ENCODE data around the gene RELN.

The RELN gene

DNA sequence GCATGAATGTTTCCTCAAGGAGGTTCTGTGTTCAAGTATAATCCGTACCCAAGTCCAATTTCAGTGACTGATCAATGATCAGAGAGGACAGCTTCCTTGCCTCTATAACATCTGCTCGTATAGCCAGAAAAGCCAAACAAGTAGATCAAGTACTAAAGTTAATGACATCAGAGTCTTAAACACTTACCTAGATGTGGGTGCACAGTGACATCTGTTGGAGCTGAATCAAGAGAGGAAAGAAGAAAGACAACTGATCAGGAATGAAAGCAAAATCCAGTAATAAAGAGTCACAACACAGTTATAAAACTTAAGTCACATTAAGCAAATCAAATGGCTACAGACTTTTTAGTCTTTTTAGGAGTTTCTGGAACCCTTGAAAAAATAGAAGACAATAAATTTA is 236.5 kb downstream of the RELN start:
- Histone ChIP-seq H3K9me3 (ENCODE audit: control insufficient read depth, low read length) (no peaks in the 10 kb centered on the region), H3K79me1 (replicated peaks; ENCODE audit: low read length, poor library complexity, severe bottlenecking) (no peaks in the 10 kb centered on the region), H4K91ac (ENCODE audit: low read length) (no peak overlapping the region), H2BK5ac (ENCODE audit: low read depth, low read length, poor library complexity, severe bottlenecking) (no peak overlapping the region), H2AFZ (ENCODE audit: low read depth, low read length) (no peak overlapping the region), H3K18ac (ENCODE audit: low read depth in 1 of 2, low read length in 2 of 2) (no peak overlapping the region), H3K9ac (ENCODE audit: low read length) (no peak overlapping the region), H2AK5ac (ENCODE audit: low read length, severe bottlenecking) (no peak overlapping the region), H3K27me3 (ENCODE audit: control insufficient read depth in 1 of 2, insufficient read depth in 1 of 2, low read length in 2 of 2) (no peaks in the 10 kb centered on the region), H3K14ac (ENCODE audit: low read length in 2 of 2) (no peak overlapping the region), H3K4me1 (ENCODE audit: control insufficient read depth, insufficient read depth, low read depth, low read length) (no peaks in the 10 kb centered on the region), H3K23ac (ENCODE audit: low read length in 2 of 2) (no peak overlapping the region), H3K4ac (ENCODE audit: low read depth in 1 of 2, low read length in 2 of 2) (no peak overlapping the region), H3K36me3 (ENCODE audit: control insufficient read depth in 1 of 2, insufficient read depth in 2 of 2, low read depth in 1 of 2, low read length in 2 of 2) (no peaks in the 10 kb centered on the region), H3K27ac (ENCODE audit: low read length, poor library complexity, severe bottlenecking) (no peak overlapping the region), H2BK15ac (ENCODE audit: low read depth, poor library complexity, severe bottlenecking) (no peak overlapping the region), H3K4me3 (ENCODE audit: insufficient read depth in 1 of 2, low read depth in 1 of 2, low read length in 2 of 2) (no peak overlapping the region), H2BK120ac (ENCODE audit: low read depth, low read length) (no peak overlapping the region), H3K4me2 (ENCODE audit: low read length, poor library complexity, severe bottlenecking) (no peak overlapping the region), H2BK12ac (ENCODE audit: low read length in 2 of 2) (no peak overlapping the region), H4K8ac (ENCODE audit: low read length) (no peak overlapping the region)
- no peak for DNase-seq
- WGBS, result 77% methylated on average over 2 of the region's 2 CpGs

DNA sequence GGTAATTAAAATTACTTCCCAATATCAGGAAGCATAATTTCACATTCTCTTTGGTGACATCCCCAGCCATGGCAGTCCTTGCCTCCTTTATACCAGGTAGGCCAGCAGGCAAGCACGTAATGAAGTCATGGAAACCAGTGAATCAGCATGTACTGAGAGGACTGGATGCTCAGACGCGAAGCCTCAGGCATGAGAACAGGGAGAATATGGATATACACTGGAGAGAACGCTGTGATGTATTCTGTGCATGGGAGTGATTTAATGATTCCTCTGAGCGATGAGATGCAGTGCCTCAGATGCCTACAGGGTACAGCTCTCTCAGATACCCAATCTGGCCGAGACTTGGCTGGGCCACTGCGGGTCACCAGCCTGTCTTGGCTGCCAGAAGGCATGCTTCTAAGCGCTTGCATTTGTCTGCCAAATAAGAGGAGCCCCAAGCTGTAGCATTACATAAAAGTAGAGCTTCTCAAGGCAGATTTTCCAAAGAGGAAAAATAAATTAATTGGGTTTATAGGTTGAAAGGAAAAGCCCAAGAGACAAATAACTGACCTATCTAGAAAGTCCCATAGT is 238.1 kb downstream of the RELN start:
- Histone ChIP-seq H2BK15ac (ENCODE audit: low read depth, poor library complexity, severe bottlenecking) (no peak overlapping the region), H3K36me3 (ENCODE audit: control insufficient read depth in 1 of 2, insufficient read depth in 2 of 2, low read depth in 1 of 2, low read length in 2 of 2) (no peaks in the 10 kb centered on the region), H2AK5ac (ENCODE audit: low read length, severe bottlenecking) (no peak overlapping the region), H3K4me3 (ENCODE audit: insufficient read depth in 1 of 2, low read depth in 1 of 2, low read length in 2 of 2) (no peak overlapping the region), H2AFZ (ENCODE audit: low read depth, low read length) (no peak overlapping the region), H3K18ac (ENCODE audit: low read depth in 1 of 2, low read length in 2 of 2) (no peak overlapping the region), H3K27me3 (ENCODE audit: control insufficient read depth in 1 of 2, insufficient read depth in 1 of 2, low read length in 2 of 2) (no peaks in the 10 kb centered on the region), H2BK12ac (ENCODE audit: low read length in 2 of 2) (no peak overlapping the region), H3K9me3 (ENCODE audit: control insufficient read depth, low read length) (no peaks in the 10 kb centered on the region), H3K79me1 (replicated peaks; ENCODE audit: low read length, poor library complexity, severe bottlenecking) (no peaks in the 10 kb centered on the region), H3K9ac (ENCODE audit: low read length) (no peak overlapping the region), H4K8ac (ENCODE audit: low read length) (no peak overlapping the region), H2BK120ac (ENCODE audit: low read depth, low read length) (no peak overlapping the region), H3K14ac (ENCODE audit: low read length in 2 of 2) (no peak overlapping the region), H3K4ac (ENCODE audit: low read depth in 1 of 2, low read length in 2 of 2) (no peak overlapping the region), H3K4me1 (ENCODE audit: control insufficient read depth, insufficient read depth, low read depth, low read length) (no peaks in the 10 kb centered on the region), H2BK5ac (ENCODE audit: low read depth, low read length, poor library complexity, severe bottlenecking) (no peak overlapping the region), H3K23ac (ENCODE audit: low read length in 2 of 2) (no peak overlapping the region), H3K4me2 (ENCODE audit: low read length, poor library complexity, severe bottlenecking) (no peak overlapping the region), H3K27ac (ENCODE audit: low read length, poor library complexity, severe bottlenecking) (no peak overlapping the region), H4K91ac (ENCODE audit: low read length) (no peak overlapping the region)
- 77% methylated on average over 8 of the region's 8 CpGs for WGBS
- DNase-seq, result no peak

DNA sequence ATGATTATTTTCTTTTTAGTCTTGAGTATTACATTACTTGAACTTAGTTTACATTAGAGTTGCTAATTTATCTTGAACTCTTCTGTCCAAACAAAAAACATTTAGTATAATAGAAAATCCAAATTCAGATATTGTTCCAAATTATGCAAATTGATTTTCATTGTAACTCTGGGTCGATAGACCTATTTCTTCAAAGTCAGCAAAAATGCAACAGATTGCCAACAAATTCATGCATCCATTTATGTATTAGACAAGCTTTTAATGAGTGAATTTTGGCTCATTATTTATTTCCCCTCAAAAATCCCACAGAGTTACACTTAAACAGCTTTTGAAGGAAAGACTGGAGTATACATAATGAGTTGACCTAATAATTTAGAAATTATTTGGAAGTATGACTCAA is 240.8 kb downstream of the RELN start:
- Histone ChIP-seq H3K9me3 (ENCODE audit: control insufficient read depth, low read length) (no peaks in the 10 kb centered on the region), H3K4ac (ENCODE audit: low read depth in 1 of 2, low read length in 2 of 2) (no peak overlapping the region), H3K36me3 (ENCODE audit: control insufficient read depth in 1 of 2, insufficient read depth in 2 of 2, low read depth in 1 of 2, low read length in 2 of 2) (no peaks in the 10 kb centered on the region), H3K18ac (ENCODE audit: low read depth in 1 of 2, low read length in 2 of 2) (no peak overlapping the region), H2AK5ac (ENCODE audit: low read length, severe bottlenecking) (no peak overlapping the region), H4K91ac (ENCODE audit: low read length) (no peak overlapping the region), H2BK12ac (ENCODE audit: low read length in 2 of 2) (no peak overlapping the region), H3K23ac (ENCODE audit: low read length in 2 of 2) (no peak overlapping the region), H2BK5ac (ENCODE audit: low read depth, low read length, poor library complexity, severe bottlenecking) (no peak overlapping the region), H2BK15ac (ENCODE audit: low read depth, poor library complexity, severe bottlenecking) (no peak overlapping the region), H3K9ac (ENCODE audit: low read length) (no peak overlapping the region), H3K4me1 (ENCODE audit: control insufficient read depth, insufficient read depth, low read depth, low read length) (no peaks in the 10 kb centered on the region), H3K14ac (ENCODE audit: low read length in 2 of 2) (no peak overlapping the region), H3K4me2 (ENCODE audit: low read length, poor library complexity, severe bottlenecking) (no peak overlapping the region), H2AFZ (ENCODE audit: low read depth, low read length) (no peak overlapping the region), H3K79me1 (replicated peaks; ENCODE audit: low read length, poor library complexity, severe bottlenecking) (no peaks in the 10 kb centered on the region), H3K27ac (ENCODE audit: low read length, poor library complexity, severe bottlenecking) (no peak overlapping the region), H3K4me3 (ENCODE audit: insufficient read depth in 1 of 2, low read depth in 1 of 2, low read length in 2 of 2) (no peak overlapping the region), H2BK120ac (ENCODE audit: low read depth, low read length) (no peak overlapping the region), H3K27me3 (ENCODE audit: control insufficient read depth in 1 of 2, insufficient read depth in 1 of 2, low read length in 2 of 2) (no peaks in the 10 kb centered on the region), H4K8ac (ENCODE audit: low read length) (no peak overlapping the region)
- no CpG with 5 or more reads among the region's 1 CpG for WGBS
- no peak for DNase-seq

DNA sequence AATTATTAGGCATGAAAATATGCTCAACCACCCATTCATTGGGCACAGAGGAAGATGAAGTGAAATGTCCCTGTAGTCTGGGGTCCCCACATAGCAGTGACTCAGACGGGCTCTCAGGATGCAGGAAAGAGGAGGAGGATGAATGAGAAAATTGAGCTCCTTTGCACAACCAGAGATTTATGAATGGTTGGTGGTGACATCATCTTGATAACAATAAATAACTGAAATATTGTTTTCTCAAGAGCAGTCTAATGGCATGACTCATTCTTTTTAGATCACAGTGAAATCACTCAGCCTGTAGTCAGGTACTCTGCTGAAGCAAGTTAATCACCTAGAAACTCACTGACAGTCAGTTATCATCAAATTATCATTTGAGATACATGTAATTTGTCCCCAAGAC is 254.1 kb downstream of the RELN start:
- H2BK120ac ChIP-seq (ENCODE audit: low read depth, low read length), result no peak overlapping the region
- H4K91ac ChIP-seq (ENCODE audit: low read length), result no peak overlapping the region
- H2AK5ac ChIP-seq (ENCODE audit: low read length, severe bottlenecking), result no peak overlapping the region
- H3K27me3 ChIP-seq (ENCODE audit: control insufficient read depth in 1 of 2, insufficient read depth in 1 of 2, low read length in 2 of 2), result no peaks in the 10 kb centered on the region
- no peak overlapping the region for H3K18ac ChIP-seq (ENCODE audit: low read depth in 1 of 2, low read length in 2 of 2)
- 60% methylated on average over 1 of the region's 1 CpG for WGBS
- no peak overlapping the region for H2BK12ac ChIP-seq (ENCODE audit: low read length in 2 of 2)
- no peak overlapping the region for H3K4me3 ChIP-seq (ENCODE audit: insufficient read depth in 1 of 2, low read depth in 1 of 2, low read length in 2 of 2)
- no peaks in the 10 kb centered on the region for H3K9me3 ChIP-seq (ENCODE audit: control insufficient read depth, low read length)
- no peaks in the 10 kb centered on the region for H3K36me3 ChIP-seq (ENCODE audit: control insufficient read depth in 1 of 2, insufficient read depth in 2 of 2, low read depth in 1 of 2, low read length in 2 of 2)
- H3K27ac ChIP-seq (ENCODE audit: low read length, poor library complexity, severe bottlenecking), result no peak overlapping the region
- no peak overlapping the region for H4K8ac ChIP-seq (ENCODE audit: low read length)
- H3K14ac ChIP-seq (ENCODE audit: low read length in 2 of 2), result no peak overlapping the region
- no peak for DNase-seq
- H3K4me2 ChIP-seq (ENCODE audit: low read length, poor library complexity, severe bottlenecking), result peak overlapping the region; percentile 16
- H2BK5ac ChIP-seq (ENCODE audit: low read depth, low read length, poor library complexity, severe bottlenecking), result no peak overlapping the region
- H2AFZ ChIP-seq (ENCODE audit: low read depth, low read length), result no peak overlapping the region
- H3K4me1 ChIP-seq (ENCODE audit: control insufficient read depth, insufficient read depth, low read depth, low read length), result peaks cover 2% of the 10 kb centered on the region
- no peak overlapping the region for H3K23ac ChIP-seq (ENCODE audit: low read length in 2 of 2)
- H3K4ac ChIP-seq (ENCODE audit: low read depth in 1 of 2, low read length in 2 of 2), result no peak overlapping the region
- H3K79me1 ChIP-seq (replicated peaks; ENCODE audit: low read length, poor library complexity, severe bottlenecking), result no peaks in the 10 kb centered on the region
- H2BK15ac ChIP-seq (ENCODE audit: low read depth, poor library complexity, severe bottlenecking), result no peak overlapping the region
- H3K9ac ChIP-seq (ENCODE audit: low read length), result no peak overlapping the region

All from mesenchymal stem cell (in vitro differentiated cells and primary cell).